AG04450 (cell line): ENCODE measurements around the gene AEBP1. TPM values are rescaled to one million over a fixed set of nuclear protein-coding genes. Genes with fewer than 3 reads are reported as not detected.

Source experiments
- CTCF ChIA-PET: fragments of 300-600, 350-600 bp; formaldehyde crosslinking; extraction: SDS; loops from one replicate; lab custom pipeline; 2022; ENCODE audit warnings: antibody characterized with exemption, inconsistent platforms; lab: Charles Lee
- POLR2A ChIA-PET: fragments of 350-600 bp; formaldehyde crosslinking; extraction: SDS; loops from one replicate; lab custom pipeline; 2021; ENCODE audit warnings: antibody characterized with exemption, inconsistent platforms; lab: Yijun Ruan, JAX
- DNase-seq: peaks from one replicate; pipeline ENCODE4 v3.0.0-alpha.2; 2011; ENCODE audit warnings: low read depth, low spot score
- H3K27ac ChIP-seq: one replicate; pipeline ENCODE4 v1.5.1; 2012; ENCODE audit warnings: low read depth, low read length, control low read depth
- H3K27me3 ChIP-seq: one replicate; pipeline ENCODE4 v1.6.0; 2012; ENCODE audit warnings: low read length; ENCODE audit not compliant: control insufficient read depth, insufficient read depth
- H3K4me3 ChIP-seq: 2 replicates; pipeline ENCODE4 v1.5.1; 2011; ENCODE audit warnings: mild to moderate bottlenecking, low read depth, low read length, control low read depth
- H3K9me3 ChIP-seq: 2 replicates; pipeline ENCODE4 v1.5.1; 2012; ENCODE audit warnings: low read length; ENCODE audit not compliant: control insufficient read depth, insufficient read depth
- polyA plus RNA-seq: library from polyadenylated mRNA; depleted of rRNA; stranded (reverse); fragments of >200 nt; gene quantifications from 2 replicates; pipeline ENCODE4 v1.2.3, GENCODE V29; 2011
- TF ChIP-seq, protein P1 (sequence below): IDR thresholded peaks from 2 replicates; pipeline ENCODE4 v1.5.1; 2011; ENCODE audit warnings: low read depth, low read length, control low read depth, inconsistent platforms

Gene AEBP1
- polyA plus RNA-seq, 1 experiment = 18.5 TPM

DNA sequence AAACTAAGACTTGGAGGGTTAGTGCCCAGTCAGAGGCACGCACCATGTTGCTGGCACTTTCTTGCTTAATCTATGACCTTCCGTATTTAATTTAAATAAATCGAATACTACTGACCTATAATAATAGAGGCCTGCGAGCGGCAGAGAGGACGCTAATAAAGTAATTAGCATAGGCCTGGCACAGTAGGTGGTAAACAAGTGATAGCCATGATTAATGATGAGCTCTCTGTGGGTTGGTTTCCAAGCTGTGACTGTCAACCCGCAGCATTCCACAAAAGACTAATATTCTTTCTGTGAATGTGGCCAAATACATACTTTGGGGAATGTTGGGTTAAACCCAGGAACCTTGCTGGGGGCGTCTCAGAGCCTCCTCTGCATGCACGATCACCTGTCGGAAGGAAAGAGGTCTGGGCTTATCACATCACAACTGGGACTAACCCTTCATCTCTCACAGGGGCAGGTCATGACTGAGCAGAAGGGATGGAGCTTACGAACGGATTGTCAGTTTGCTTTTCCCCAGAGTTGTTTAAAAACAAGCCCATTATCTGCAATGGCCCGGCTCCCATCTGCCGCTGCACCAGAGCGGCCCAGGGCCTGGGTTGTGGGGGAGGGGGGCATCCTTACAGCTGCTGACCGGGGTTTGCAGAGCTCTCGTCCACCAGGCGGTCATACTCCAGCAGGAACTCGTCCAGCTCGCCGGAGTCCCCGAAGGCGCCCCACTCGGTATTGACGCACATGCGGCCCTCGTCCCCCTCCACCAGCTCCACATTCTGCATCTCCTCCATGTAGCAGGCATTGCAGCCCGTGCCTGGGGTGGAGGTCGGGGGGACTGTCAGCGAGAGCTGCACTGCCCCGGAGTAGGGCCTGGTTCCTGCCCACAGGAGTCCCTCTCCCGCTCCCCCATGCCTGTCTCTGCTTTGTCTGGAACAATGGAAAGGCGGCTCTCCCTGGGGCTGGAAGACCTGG, 43.2 kb downstream of the AEBP1 start:
- Histone ChIP-seq H3K27ac (no peak overlapping the region), H3K4me3 (no peak overlapping the region), H3K27me3 (peaks cover 29% of the 10 kb centered on the region), H3K9me3 (peaks cover 10% of the 10 kb centered on the region)
- TF ChIP-seq, protein P1, sequence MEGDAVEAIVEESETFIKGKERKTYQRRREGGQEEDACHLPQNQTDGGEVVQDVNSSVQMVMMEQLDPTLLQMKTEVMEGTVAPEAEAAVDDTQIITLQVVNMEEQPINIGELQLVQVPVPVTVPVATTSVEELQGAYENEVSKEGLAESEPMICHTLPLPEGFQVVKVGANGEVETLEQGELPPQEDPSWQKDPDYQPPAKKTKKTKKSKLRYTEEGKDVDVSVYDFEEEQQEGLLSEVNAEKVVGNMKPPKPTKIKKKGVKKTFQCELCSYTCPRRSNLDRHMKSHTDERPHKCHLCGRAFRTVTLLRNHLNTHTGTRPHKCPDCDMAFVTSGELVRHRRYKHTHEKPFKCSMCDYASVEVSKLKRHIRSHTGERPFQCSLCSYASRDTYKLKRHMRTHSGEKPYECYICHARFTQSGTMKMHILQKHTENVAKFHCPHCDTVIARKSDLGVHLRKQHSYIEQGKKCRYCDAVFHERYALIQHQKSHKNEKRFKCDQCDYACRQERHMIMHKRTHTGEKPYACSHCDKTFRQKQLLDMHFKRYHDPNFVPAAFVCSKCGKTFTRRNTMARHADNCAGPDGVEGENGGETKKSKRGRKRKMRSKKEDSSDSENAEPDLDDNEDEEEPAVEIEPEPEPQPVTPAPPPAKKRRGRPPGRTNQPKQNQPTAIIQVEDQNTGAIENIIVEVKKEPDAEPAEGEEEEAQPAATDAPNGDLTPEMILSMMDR = no peak
- CTCF ChIA-PET = interaction anchor here (0.7 to 1.7 kb wide), 3 partner anchors 10 to 54 kb away, joined by 3 to 10 read pairs (median 3); no protein-coding TSS in a partner anchor
- DNase-seq = no peak
- POLR2A ChIA-PET = interaction anchor here (0.7 to 1.5 kb wide), 3 partner anchors 16 to 53 kb away, joined by 3 to 5 read pairs (median 5); partner anchors contain the start of genes POLD2 and YKT6

DNA sequence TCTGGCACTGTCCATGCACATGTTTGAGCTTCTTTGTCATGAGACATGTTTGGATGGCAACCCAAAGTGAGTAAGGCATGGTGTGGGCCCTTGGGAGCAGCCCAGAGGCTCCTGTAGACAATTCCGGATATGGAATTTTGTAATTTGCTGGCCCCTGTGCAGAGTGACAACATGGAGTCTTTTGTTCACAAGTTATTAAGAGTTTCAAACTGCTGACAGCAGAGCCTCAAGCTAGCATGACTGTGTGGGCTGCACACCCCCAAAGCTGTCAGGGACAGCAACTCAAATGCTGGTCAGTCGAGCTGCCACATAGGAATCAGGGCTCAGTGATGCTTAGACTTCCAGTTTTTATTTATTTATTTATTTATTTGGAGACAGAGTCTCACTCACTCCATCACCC, 44.0 kb downstream of the AEBP1 start:
- ChIA-PET CTCF (interaction anchor here (1.2 to 1.7 kb wide), 2 partner anchors 11 to 48 kb away, joined by 3 to 10 read pairs; no protein-coding TSS in a partner anchor), POLR2A (interaction anchor here (1.2 kb wide), 1 partner anchor 15 kb away, joined by 5 read pairs; no protein-coding TSS in a partner anchor)
- Histone ChIP-seq H3K4me3 (no peak overlapping the region), H3K27me3 (peaks cover 29% of the 10 kb centered on the region), H3K9me3 (peaks cover 10% of the 10 kb centered on the region), H3K27ac (peak overlapping the region; percentile 3)
- TF ChIP-seq, protein P1 = no peak
- DNase-seq = no peak

DNA sequence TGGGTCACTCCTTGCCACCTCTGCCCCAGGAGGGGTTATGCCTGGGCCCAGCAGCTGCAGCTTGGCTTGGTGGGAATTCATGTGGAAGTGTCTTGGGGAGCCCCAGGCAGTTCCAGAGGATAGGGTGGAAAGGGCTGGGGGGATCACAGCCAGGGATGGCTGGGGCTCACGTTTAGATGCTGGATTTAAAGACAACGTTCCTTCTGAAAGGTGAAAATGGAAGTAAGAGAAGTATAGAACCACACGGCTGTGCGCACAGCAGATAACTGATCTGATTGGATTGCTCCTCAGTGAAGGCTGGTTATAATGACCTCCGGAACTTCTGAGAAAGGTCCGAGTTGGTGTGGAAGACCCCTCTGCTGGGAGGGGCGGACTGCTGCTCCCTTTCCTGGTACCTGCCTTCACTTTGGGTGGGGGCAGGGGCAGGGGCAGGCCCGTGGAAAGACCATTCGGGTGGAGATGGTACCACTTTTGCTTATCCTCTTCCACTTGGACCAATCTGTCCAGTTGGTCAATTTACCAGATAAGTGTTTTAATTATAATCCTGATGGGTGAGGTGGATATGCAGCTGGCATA, 44.9 kb downstream of the AEBP1 start:
- DNase-seq = no peak
- no peak overlapping the region for H3K27ac ChIP-seq
- ChIA-PET CTCF (no interaction called here), POLR2A (no interaction called here)
- no peak overlapping the region for H3K4me3 ChIP-seq
- TF ChIP-seq, protein P1 = no peak
- H3K9me3 ChIP-seq = peaks cover 10% of the 10 kb centered on the region
- H3K27me3 ChIP-seq = peaks cover 25% of the 10 kb centered on the region

DNA sequence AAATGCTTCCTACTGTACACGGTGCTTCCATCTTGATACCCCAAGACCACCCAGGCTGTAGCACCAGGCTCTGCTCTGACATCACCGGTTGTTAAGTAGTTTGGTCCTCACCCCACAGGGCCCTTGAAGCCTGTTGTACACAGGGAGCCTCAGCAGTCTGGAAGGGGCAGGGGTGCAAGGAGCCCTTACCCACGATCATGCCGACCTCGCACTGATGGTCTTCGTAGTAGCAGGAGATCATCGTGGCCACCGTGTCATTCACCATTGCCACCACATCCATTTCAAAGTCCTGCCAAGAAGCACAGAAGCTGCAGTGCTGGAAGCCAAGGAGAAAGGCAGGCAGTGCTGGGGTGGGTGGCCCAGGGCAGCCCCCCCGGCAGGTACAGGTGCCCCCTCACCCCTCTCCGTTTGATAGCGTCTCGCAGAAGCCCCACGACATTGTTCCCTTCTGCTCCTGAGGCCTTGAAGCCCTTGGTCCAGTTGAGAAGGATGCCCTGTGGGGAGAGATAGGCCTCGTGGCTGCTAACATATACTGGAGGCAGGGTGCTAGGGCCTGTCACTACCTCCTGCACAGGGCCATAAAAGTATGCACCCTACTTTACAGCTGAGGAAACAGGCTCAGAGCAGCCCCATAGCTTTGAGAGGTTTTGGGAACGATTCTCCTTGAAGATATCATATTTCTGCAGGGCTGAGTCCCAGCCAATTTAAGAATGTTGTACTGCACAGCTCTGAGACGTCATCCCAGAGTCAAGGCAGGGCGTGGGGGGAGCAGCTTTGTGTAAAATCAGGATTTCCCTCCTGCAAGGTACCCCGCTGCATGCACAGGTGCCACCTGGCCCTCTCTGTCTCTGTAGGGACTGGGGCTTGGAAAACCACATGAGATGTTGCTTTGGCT, 45.7 kb downstream of the AEBP1 start:
- TF ChIP-seq, protein P1 = no peak
- Histone ChIP-seq H3K9me3 (peaks cover 10% of the 10 kb centered on the region), H3K4me3 (no peak overlapping the region), H3K27me3 (peaks cover 19% of the 10 kb centered on the region), H3K27ac (no peak overlapping the region)
- no peak for DNase-seq
- ChIA-PET POLR2A (interaction anchor here (0.5 to 1.1 kb wide), 2 partner anchors 13 to 215 kb away, joined by 3 to 5 read pairs; no protein-coding TSS in a partner anchor), CTCF (no interaction called here)
